Breast epithelium (tissue), 4 donors: ENCODE data around the gene ZNF480. TPM values are rescaled to one million over a fixed set of nuclear protein-coding genes. Genes with fewer than 3 reads are reported as not detected.
"Not testable (repeated sequence)": the region's sequence is repeated elsewhere in the genome, so short reads cannot be mapped to it uniquely, and the experiment has no call there.

ENCODE experiments used
- DNase-seq, 2 donors: peaks; one replicate each; pipeline ENCODE4 v3.0.0-alpha.2; 2019; ENCODE audit warnings: low spot score in 2 of 2
- H3K27ac ChIP-seq, 2 donors: fragments of 200-600 bp; sonication (generic) in 1 of 2; one replicate each; pipeline ENCODE4 v1.5.1; 2016 to 2019; ENCODE audit warnings: mild to moderate bottlenecking in 1 of 2
- H3K27me3 ChIP-seq, 2 donors: fragments of 200-600 bp; sonication (generic) in 1 of 2; one replicate each; pipeline versions ENCODE4 v1.5.1 to v1.6.0; 2017 to 2019; ENCODE audit warnings: control low read depth in 1 of 2, mild to moderate bottlenecking in 1 of 2
- H3K36me3 ChIP-seq: fragments of 200-600 bp; one replicate; pipeline ENCODE4 v1.5.1; 2019
- H3K4me1 ChIP-seq, 2 donors: fragments of 200-600 bp; sonication (generic); one replicate each; pipeline ENCODE4 v1.5.1; 2016 to 2019; ENCODE audit warnings: control low read depth in 1 of 2
- H3K4me3 ChIP-seq, 3 donors: fragments of 200-600 bp; sonication (generic); 1 replicate in 2 of 3; 2 replicates in 1 of 3; pipeline ENCODE4 v1.5.1; 2016 to 2019; ENCODE audit warnings: mild to moderate bottlenecking in 3 of 3, moderate library complexity in 2 of 3
- H3K9me3 ChIP-seq, 2 donors: fragments of 200-600 bp; sonication (generic) in 1 of 2; one replicate each; pipeline ENCODE4 v1.5.1; 2016 to 2019; ENCODE audit warnings: control low read depth in 1 of 2
- CTCF ChIP-seq, 3 donors: fragments of 450-650 bp; IDR thresholded peaks; one replicate each; pipeline ENCODE4 v1.5.1; 2016 to 2017; ENCODE audit warnings: antibody characterized with exemption in 3 of 3, mild to moderate bottlenecking in 3 of 3, moderate library complexity in 3 of 3
- POLR2A ChIP-seq: fragments of 450-650 bp; IDR thresholded peaks from one replicate; pipeline ENCODE4 v1.6.1; 2016; ENCODE audit warnings: antibody characterized with exemption, mild to moderate bottlenecking, moderate library complexity
- POLR2AphosphoS5 ChIP-seq, 3 donors: sonication (generic); formaldehyde crosslinking; IDR thresholded peaks; one replicate each; pipeline ENCODE4 v1.6.1; 2017; ENCODE audit warnings: antibody characterized with exemption in 3 of 3
- intact Hi-C: fragments of 100-400 bp; cut with DNase I; formaldehyde crosslinking; loops from one replicate; pipeline ENCODE4 v1.15.1; 2023; ENCODE audit warnings: low total_unique reads
- total RNA-seq, 3 donors: library from RNA; depleted of rRNA; stranded (reverse); fragments of >200 nt; gene quantifications; one replicate each; pipeline ENCODE4 v1.1.0, GENCODE V29; 2016

The ZNF480 gene
- total RNA-seq, 3 donors from 2014 or later = 8.0 to 15.8 (median 11.8) TPM

- peaks cover 13% of the 10 kb centered on the region for H3K36me3 ChIP-seq
- no peaks in the 10 kb centered on the region for H3K27me3 ChIP-seq
- H3K27ac ChIP-seq = no peak overlapping the region
- intact Hi-C loops = no loop called here
- peaks cover 16 to 21% of the 10 kb centered on the region in 2 donors for H3K9me3 ChIP-seq
- TF ChIP-seq POLR2A (no peak), POLR2AphosphoS5 (IDR thresholded peaks at IDR 0.05) (no peak), CTCF (IDR thresholded peaks at IDR 0.05) (no peak)
- no peaks in the 10 kb centered on the region for H3K4me1 ChIP-seq
- no peak overlapping the region for H3K4me3 ChIP-seq
- no peak for DNase-seq
These were observed 10.7 kb upstream of the ZNF480 start for GRCh38 chr19:52286256-52286655.

GRCh38 chr19:52291781-52292180, 5.2 kb upstream of the ZNF480 start:
- Histone ChIP-seq H3K27me3 (no peaks in the 10 kb centered on the region), H3K36me3 (peaks cover 13% of the 10 kb centered on the region), H3K4me3 (no peak overlapping the region), H3K4me1 (no peaks in the 10 kb centered on the region), H3K27ac (no peak overlapping the region), H3K9me3 (peaks cover 16 to 22% of the 10 kb centered on the region in 2 donors)
- no peak for DNase-seq
- TF ChIP-seq POLR2A = no peak
- no peak for TF ChIP-seq CTCF (IDR thresholded peaks at IDR 0.05)
- no peak for TF ChIP-seq POLR2AphosphoS5 (IDR thresholded peaks at IDR 0.05)
- intact Hi-C loops = no loop called here

GRCh38 chr19:52292946-52293345, 4.0 kb upstream of the ZNF480 start:
- intact Hi-C loops, H3K4me1 ChIP-seq, H3K27ac ChIP-seq, DNase-seq, H3K4me3 ChIP-seq, H3K27me3 ChIP-seq: not testable (repeated sequence)
- Histone ChIP-seq H3K36me3 (peaks cover 13% of the 10 kb centered on the region), H3K9me3 (peaks cover 15 to 20% of the 10 kb centered on the region in 2 donors)

- Histone ChIP-seq H3K4me3 (peak overlapping the region; percentile 79 to 97 (median 83)), H3K27ac (peak overlapping the region; percentile 43 to 69), H3K27me3 (no peaks in the 10 kb centered on the region), H3K36me3 (no peaks in the 10 kb centered on the region), H3K9me3 (peaks cover 6 to 11% of the 10 kb centered on the region in 2 donors), H3K4me1 (no peaks in the 10 kb centered on the region)
- DNase-seq = no peak
- TF ChIP-seq CTCF (IDR thresholded peaks at IDR 0.05) (no peak), POLR2AphosphoS5 (IDR thresholded peaks at IDR 0.05) (no peak), POLR2A (no peak)
- intact Hi-C loops = no loop called here
These were observed 583 bp upstream of the ZNF480 start for GRCh38 chr19:52296400-52296772.

GRCh38 chr19:52297601-52298364, 814 bp downstream of the ZNF480 start:
- DNase-seq = no peak
- TF ChIP-seq POLR2AphosphoS5 (IDR thresholded peaks at IDR 0.05) = no peak
- TF ChIP-seq CTCF (IDR thresholded peaks at IDR 0.05) = peak in 1 of 3 donors; percentile 4
- Histone ChIP-seq H3K4me3 (peak overlapping the region; percentile 79 to 97 (median 83)), H3K36me3 (no peaks in the 10 kb centered on the region), H3K27me3 (no peaks in the 10 kb centered on the region), H3K9me3 (peaks cover 4 to 13% of the 10 kb centered on the region in 2 donors), H3K4me1 (no peaks in the 10 kb centered on the region), H3K27ac (peak overlapping the region; percentile 88 to 97)
- intact Hi-C loops = no loop called here
